ENCODE measurements around the gene PRDM12. TPM values are rescaled to one million over a fixed set of nuclear protein-coding genes. Genes with fewer than 3 reads are reported as not detected.

The PRDM12 gene
- total and polyA plus RNA-seq, 2 experiments from 2014 or later, result 0.11 TPM; not detected in 1

DNA sequence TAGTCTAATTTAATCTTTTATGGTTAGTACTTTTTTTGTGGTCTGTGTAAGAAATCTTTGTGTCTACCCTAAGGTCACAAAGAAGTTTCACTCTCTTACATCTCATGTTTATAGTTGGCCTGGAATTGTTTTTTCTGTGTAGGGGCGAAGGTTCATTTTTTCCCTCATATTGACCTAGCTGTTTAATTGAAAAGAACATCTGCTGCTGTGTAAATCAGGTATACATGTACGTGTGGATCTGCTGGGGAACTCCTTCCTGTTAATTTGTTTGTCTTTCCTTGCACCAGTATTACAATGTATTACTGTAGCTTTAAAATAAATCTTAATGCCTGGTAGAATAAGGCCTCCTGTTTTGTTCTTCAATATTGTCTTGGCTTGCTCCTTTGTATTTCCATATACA is 67.0 kb downstream of the PRDM12 start:
- TF ChIP-seq STAT1 (IDR thresholded peaks at IDR 0.05; ENCODE audit: unreplicated experiment), result no peak
- Histone ChIP-seq H3K9me2 (ENCODE audit: insufficient read depth) (no peaks in the 10 kb centered on the region), H3K79me2 (replicated peaks; ENCODE audit: insufficient read depth) (peaks cover 82% of the 10 kb centered on the region), H3F3A (replicated peaks; ENCODE audit: low read depth) (no peaks in the 10 kb centered on the region), H3K4me1 (ENCODE audit: insufficient read depth) (peaks cover 13% of the 10 kb centered on the region; the same call in 1 of the 2 replicates), H3K27me3 (ENCODE audit: insufficient read depth) (no peaks in the 10 kb centered on the region), H3K4me2 (no peak overlapping the region), H4K20me1 (replicated peaks; ENCODE audit: insufficient read depth) (peaks cover 7% of the 10 kb centered on the region), H3K27ac (ENCODE audit: low read depth) (no peak overlapping the region), H2AFZ (no peak overlapping the region), H3K36me3 (ENCODE audit: insufficient read depth) (no peaks in the 10 kb centered on the region), H3K4me3 (no peak overlapping the region)
- no peak for DNase-seq (ENCODE audit: low spot score)
- H3K4me3 Mint-ChIP-seq, result no peak overlapping the region
- ATAC-seq, result no peak
- H3K9me3 Mint-ChIP-seq, result peaks cover 4% of the 10 kb centered on the region
- H3K36me3 Mint-ChIP-seq (ENCODE audit: low read depth), result peaks cover 9% of the 10 kb centered on the region; the same call in 2 of the 3 replicates
- H3K27ac Mint-ChIP-seq, result peak overlapping the region; percentile 15; the same call in 1 of the 2 replicates
- H3K4me1 Mint-ChIP-seq, result peaks cover 14% of the 10 kb centered on the region
- H3K27me3 Mint-ChIP-seq (ENCODE audit: insufficient read depth, low read depth, poor library complexity), result no peaks in the 10 kb centered on the region

DNA sequence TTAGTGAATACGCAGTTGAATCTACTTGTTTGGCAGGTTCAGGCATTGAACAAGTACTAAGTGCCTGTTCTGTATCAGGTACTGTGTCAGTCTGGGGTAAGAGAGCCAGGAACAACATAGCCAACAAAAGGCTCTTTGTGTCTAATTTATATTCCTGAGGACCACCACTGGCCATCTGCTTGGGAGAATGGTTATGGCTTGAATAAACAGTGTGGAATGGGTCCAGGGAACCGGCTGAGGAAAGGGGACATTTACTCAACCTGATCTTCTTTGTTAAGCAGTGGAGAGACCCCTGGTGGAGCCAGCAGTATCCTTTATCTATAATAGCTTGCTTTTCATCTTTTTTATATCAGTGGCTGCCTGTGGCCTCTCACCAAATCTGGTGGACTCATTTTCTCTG is 67.7 kb downstream of the PRDM12 start:
- H3K27ac Mint-ChIP-seq, result no peak overlapping the region
- H3K4me1 Mint-ChIP-seq, result peaks cover 16% of the 10 kb centered on the region
- ATAC-seq (peak; percentile 66), DNase-seq (ENCODE audit: low spot score) (peak; percentile 60)
- Histone ChIP-seq H2AFZ (no peak overlapping the region), H3F3A (replicated peaks; ENCODE audit: low read depth) (no peaks in the 10 kb centered on the region), H3K9me2 (ENCODE audit: insufficient read depth) (no peaks in the 10 kb centered on the region), H3K27me3 (ENCODE audit: insufficient read depth) (no peaks in the 10 kb centered on the region), H3K36me3 (ENCODE audit: insufficient read depth) (no peaks in the 10 kb centered on the region), H3K4me2 (no peak overlapping the region), H3K27ac (ENCODE audit: low read depth) (no peak overlapping the region), H3K79me2 (replicated peaks; ENCODE audit: insufficient read depth) (peaks cover 82% of the 10 kb centered on the region), H3K4me1 (ENCODE audit: insufficient read depth) (peaks cover 13% of the 10 kb centered on the region; the same call in 1 of the 2 replicates), H3K4me3 (no peak overlapping the region), H4K20me1 (replicated peaks; ENCODE audit: insufficient read depth) (peaks cover 7% of the 10 kb centered on the region)
- peaks cover 9% of the 10 kb centered on the region; the same call in 2 of the 3 replicates for H3K36me3 Mint-ChIP-seq (ENCODE audit: low read depth)
- H3K27me3 Mint-ChIP-seq (ENCODE audit: insufficient read depth, low read depth, poor library complexity), result no peaks in the 10 kb centered on the region
- H3K9me3 Mint-ChIP-seq, result peaks cover 4% of the 10 kb centered on the region
- TF ChIP-seq, protein P1, sequence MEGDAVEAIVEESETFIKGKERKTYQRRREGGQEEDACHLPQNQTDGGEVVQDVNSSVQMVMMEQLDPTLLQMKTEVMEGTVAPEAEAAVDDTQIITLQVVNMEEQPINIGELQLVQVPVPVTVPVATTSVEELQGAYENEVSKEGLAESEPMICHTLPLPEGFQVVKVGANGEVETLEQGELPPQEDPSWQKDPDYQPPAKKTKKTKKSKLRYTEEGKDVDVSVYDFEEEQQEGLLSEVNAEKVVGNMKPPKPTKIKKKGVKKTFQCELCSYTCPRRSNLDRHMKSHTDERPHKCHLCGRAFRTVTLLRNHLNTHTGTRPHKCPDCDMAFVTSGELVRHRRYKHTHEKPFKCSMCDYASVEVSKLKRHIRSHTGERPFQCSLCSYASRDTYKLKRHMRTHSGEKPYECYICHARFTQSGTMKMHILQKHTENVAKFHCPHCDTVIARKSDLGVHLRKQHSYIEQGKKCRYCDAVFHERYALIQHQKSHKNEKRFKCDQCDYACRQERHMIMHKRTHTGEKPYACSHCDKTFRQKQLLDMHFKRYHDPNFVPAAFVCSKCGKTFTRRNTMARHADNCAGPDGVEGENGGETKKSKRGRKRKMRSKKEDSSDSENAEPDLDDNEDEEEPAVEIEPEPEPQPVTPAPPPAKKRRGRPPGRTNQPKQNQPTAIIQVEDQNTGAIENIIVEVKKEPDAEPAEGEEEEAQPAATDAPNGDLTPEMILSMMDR (conservative IDR thresholded peaks at IDR 0.05; ENCODE audit: low read depth in 2 of 2), result peak; percentile 42 to 52
- TF ChIP-seq, protein P2, sequence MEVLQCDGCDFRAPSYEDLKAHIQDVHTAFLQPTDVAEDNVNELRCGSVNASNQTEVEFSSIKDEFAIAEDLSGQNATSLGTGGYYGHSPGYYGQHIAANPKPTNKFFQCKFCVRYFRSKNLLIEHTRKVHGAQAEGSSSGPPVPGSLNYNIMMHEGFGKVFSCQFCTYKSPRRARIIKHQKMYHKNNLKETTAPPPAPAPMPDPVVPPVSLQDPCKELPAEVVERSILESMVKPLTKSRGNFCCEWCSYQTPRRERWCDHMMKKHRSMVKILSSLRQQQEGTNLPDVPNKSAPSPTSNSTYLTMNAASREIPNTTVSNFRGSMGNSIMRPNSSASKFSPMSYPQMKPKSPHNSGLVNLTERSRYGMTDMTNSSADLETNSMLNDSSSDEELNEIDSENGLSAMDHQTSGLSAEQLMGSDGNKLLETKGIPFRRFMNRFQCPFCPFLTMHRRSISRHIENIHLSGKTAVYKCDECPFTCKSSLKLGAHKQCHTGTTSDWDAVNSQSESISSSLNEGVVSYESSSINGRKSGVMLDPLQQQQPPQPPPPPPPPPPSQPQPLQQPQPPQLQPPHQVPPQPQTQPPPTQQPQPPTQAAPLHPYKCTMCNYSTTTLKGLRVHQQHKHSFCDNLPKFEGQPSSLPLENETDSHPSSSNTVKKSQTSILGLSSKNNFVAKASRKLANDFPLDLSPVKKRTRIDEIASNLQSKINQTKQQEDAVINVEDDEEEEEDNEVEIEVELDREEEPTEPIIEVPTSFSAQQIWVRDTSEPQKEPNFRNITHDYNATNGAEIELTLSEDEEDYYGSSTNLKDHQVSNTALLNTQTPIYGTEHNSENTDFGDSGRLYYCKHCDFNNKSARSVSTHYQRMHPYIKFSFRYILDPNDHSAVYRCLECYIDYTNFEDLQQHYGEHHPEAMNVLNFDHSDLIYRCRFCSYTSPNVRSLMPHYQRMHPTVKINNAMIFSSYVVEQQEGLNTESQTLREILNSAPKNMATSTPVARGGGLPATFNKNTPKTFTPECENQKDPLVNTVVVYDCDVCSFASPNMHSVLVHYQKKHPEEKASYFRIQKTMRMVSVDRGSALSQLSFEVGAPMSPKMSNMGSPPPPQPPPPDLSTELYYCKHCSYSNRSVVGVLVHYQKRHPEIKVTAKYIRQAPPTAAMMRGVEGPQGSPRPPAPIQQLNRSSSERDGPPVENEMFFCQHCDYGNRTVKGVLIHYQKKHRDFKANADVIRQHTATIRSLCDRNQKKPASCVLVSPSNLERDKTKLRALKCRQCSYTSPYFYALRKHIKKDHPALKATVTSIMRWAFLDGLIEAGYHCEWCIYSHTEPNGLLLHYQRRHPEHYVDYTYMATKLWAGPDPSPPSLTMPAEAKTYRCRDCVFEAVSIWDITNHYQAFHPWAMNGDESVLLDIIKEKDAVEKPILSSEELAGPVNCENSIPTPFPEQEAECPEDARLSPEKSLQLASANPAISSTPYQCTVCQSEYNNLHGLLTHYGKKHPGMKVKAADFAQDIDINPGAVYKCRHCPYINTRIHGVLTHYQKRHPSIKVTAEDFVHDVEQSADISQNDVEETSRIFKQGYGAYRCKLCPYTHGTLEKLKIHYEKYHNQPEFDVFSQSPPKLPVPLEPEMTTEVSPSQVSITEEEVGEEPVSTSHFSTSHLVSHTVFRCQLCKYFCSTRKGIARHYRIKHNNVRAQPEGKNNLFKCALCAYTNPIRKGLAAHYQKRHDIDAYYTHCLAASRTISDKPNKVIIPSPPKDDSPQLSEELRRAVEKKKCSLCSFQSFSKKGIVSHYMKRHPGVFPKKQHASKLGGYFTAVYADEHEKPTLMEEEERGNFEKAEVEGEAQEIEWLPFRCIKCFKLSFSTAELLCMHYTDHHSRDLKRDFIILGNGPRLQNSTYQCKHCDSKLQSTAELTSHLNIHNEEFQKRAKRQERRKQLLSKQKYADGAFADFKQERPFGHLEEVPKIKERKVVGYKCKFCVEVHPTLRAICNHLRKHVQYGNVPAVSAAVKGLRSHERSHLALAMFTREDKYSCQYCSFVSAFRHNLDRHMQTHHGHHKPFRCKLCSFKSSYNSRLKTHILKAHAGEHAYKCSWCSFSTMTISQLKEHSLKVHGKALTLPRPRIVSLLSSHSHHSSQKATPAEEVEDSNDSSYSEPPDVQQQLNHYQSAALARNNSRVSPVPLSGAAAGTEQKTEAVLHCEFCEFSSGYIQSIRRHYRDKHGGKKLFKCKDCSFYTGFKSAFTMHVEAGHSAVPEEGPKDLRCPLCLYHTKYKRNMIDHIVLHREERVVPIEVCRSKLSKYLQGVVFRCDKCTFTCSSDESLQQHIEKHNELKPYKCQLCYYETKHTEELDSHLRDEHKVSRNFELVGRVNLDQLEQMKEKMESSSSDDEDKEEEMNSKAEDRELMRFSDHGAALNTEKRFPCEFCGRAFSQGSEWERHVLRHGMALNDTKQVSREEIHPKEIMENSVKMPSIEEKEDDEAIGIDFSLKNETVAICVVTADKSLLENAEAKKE (CRISPR knock-in tag; IDR thresholded peaks at IDR 0.05), result no peak
- no peak for TF ChIP-seq EZH2phosphoT487 (IDR thresholded peaks at IDR 0.05; ENCODE audit: unreplicated experiment)
- H3K4me3 Mint-ChIP-seq, result no peak overlapping the region

Small RNAs within 50 kb of the gene (microRNA-seq; reads per million reads assigned to microRNA genes)
- gene MIR6856, result not detected

Small RNAs within 50 kb of the gene (small RNA-seq; reads per million reads assigned to genes)
- gene AL359092.1 (ENCODE audit: low replicate concordance) (not detected), gene MIR6856 (ENCODE audit: low replicate concordance) (not detected)

Other genes with a start within 250 kb of the PRDM12 start
- gene ASS1, start 219.6 kb upstream of the PRDM12 start, total RNA-seq (2014; rRNA removed; shearing (Covaris generic)), result 98.1 and 103 TPM in 2 replicates
- 65.8 and 72.5 TPM in 2 replicates for gene ASS1, start 219.6 kb upstream of the PRDM12 start, polyA plus RNA-seq (2016; fragmentation: Nextera tagmentation; extraction: Ambion mirVana)
- gene FUBP3, start 85.0 kb upstream of the PRDM12 start, total RNA-seq (2014; rRNA removed; shearing (Covaris generic)), result 63.4 and 74.8 TPM in 2 replicates
- 38.0 and 42.5 TPM in 2 replicates for gene FUBP3, start 85.0 kb upstream of the PRDM12 start, polyA plus RNA-seq (2016; fragmentation: Nextera tagmentation; extraction: Ambion mirVana)
- gene EXOSC2, start 29.2 kb downstream of the PRDM12 start, total RNA-seq (2014; rRNA removed; shearing (Covaris generic)), result 77.7 and 80.3 TPM in 2 replicates
- 35.1 and 37.6 TPM in 2 replicates for gene EXOSC2, start 29.2 kb downstream of the PRDM12 start, polyA plus RNA-seq (2016; fragmentation: Nextera tagmentation; extraction: Ambion mirVana)
- 80.4 and 85.1 TPM in 2 replicates for gene ABL1, start 170.7 kb downstream of the PRDM12 start, total RNA-seq (2014; rRNA removed; shearing (Covaris generic))
- gene ABL1, start 170.7 kb downstream of the PRDM12 start, polyA plus RNA-seq (2016; fragmentation: Nextera tagmentation; extraction: Ambion mirVana), result 20.7 and 23.4 TPM in 2 replicates
- gene QRFP, start 232.2 kb downstream of the PRDM12 start, total RNA-seq (2014; rRNA removed; shearing (Covaris generic)), result not detected in 2 replicates
- not detected in 2 replicates for gene QRFP, start 232.2 kb downstream of the PRDM12 start, polyA plus RNA-seq (2016; fragmentation: Nextera tagmentation; extraction: Ambion mirVana)

Measured in GM23338 (cell line).